Stomach (tissue), 4 donors: ENCODE results near the gene SNURF.

Experiments
- CTCF ChIP-seq, 7 experiments: fragments of 450-650 bp in 4 of 7; fragments of 200-600 bp in 3 of 7; sonication (generic) in 3 of 7; IDR thresholded peaks; one replicate each; pipeline ENCODE4 v1.5.1; 2016 to 2019; ENCODE audit warnings: antibody characterized with exemption in 7 of 7, control low read depth in 2 of 7, mild to moderate bottlenecking in 1 of 7
- EP300 ChIP-seq: sonication (generic); formaldehyde crosslinking; IDR thresholded peaks from one replicate; pipeline ENCODE4 v1.6.1; 2017; ENCODE audit warnings: antibody characterized with exemption

- TF ChIP-seq EP300: no peak
- no peak for TF ChIP-seq CTCF (IDR thresholded peaks at IDR 0.05)
Measured at GRCh38 chr15:24945711-24946110, 9.1 kb upstream of the SNURF start.
